Embryonic facial prominence (tissue), 1 donor: ENCODE results near the gene RTKN.
"Not testable (repeated sequence)": the region's sequence is repeated elsewhere in the genome, so short reads cannot be mapped to it uniquely, and the experiment has no call there.

Experiments used
- DNase-seq: peaks from one replicate; pipeline ENCODE4 v3.0.0-alpha.2; 2016; ENCODE audit errors: extremely low spot score

The RTKN gene

GRCh38 chr2:74461187-74462053, 19.7 kb upstream of the RTKN start:
- no peak for DNase-seq

GRCh38 chr2:74460187-74460586, 18.4 kb upstream of the RTKN start:
- DNase-seq: not testable (repeated sequence)

GRCh38 chr2:74459503-74460118, 17.9 kb upstream of the RTKN start:
- DNase-seq: not testable (repeated sequence)

- no peak for DNase-seq
These were observed 17.2 kb upstream of the RTKN start for GRCh38 chr2:74458938-74459363.

GRCh38 chr2:74458132-74458937, 16.6 kb upstream of the RTKN start, which contains the start of gene WBP1:
Gene WBP1, plus strand, starts transcription at chr2:74458438. Its CDS starts 165 bp downstream, at chr2:74458603.
- DNase-seq: peak; percentile 99

- DNase-seq: no peak
These were observed 15.9 kb upstream of the RTKN start for GRCh38 chr2:74457549-74458131.

- no peak for DNase-seq
These were observed 15.4 kb upstream of the RTKN start for GRCh38 chr2:74457129-74457548.

- peak; percentile 94 for DNase-seq
These were observed 13.1 kb upstream of the RTKN start, which contains the start of gene INO80B for GRCh38 chr2:74454654-74455511. Gene INO80B, plus strand, starts transcription at chr2:74455087. Its CDS starts 30 bp downstream, at chr2:74455117.

GRCh38 chr2:74450570-74451190, 8.9 kb upstream of the RTKN start:
- DNase-seq: no peak

GRCh38 chr2:74448771-74449170, 7.0 kb upstream of the RTKN start:
- no peak for DNase-seq

- DNase-seq: no peak
These were observed 5.7 kb upstream of the RTKN start for GRCh38 chr2:74447230-74447999.

- DNase-seq: no peak
These were observed 3.0 kb upstream of the RTKN start for GRCh38 chr2:74444498-74445318.

GRCh38 chr2:74442483-74443297, 953 bp upstream of the RTKN start:
- DNase-seq: not testable (repeated sequence)

- no peak for DNase-seq
These were observed 507 bp downstream of the RTKN start for GRCh38 chr2:74441170-74441689.

- DNase-seq: peak; percentile 86
These were observed 1.2 kb downstream of the RTKN start for GRCh38 chr2:74440378-74441169.

GRCh38 chr2:74439803-74440377, 1.8 kb downstream of the RTKN start:
- DNase-seq: no peak
